ENCODE results near the gene SOWAHA.

DNA sequence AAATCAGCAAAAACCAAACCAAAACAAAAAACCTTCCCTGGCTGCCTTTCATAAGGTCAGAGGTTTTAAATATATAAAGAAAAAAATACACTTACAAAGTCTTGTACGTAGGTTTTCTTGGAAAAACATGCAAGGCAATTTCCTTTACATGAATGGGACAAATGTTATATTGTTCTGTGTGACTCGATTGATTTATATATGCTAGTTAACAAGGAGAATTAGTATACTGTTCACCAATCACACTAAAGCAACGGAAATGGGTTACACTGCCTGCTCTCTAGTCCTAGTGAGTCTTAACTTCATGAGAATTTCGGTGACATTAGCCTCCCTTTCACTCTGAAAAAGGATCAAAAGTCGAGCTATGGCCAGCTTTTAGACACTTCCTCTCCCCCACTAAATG, 47.6 kb downstream of the SOWAHA start:
- TF ChIP-seq, protein P1, sequence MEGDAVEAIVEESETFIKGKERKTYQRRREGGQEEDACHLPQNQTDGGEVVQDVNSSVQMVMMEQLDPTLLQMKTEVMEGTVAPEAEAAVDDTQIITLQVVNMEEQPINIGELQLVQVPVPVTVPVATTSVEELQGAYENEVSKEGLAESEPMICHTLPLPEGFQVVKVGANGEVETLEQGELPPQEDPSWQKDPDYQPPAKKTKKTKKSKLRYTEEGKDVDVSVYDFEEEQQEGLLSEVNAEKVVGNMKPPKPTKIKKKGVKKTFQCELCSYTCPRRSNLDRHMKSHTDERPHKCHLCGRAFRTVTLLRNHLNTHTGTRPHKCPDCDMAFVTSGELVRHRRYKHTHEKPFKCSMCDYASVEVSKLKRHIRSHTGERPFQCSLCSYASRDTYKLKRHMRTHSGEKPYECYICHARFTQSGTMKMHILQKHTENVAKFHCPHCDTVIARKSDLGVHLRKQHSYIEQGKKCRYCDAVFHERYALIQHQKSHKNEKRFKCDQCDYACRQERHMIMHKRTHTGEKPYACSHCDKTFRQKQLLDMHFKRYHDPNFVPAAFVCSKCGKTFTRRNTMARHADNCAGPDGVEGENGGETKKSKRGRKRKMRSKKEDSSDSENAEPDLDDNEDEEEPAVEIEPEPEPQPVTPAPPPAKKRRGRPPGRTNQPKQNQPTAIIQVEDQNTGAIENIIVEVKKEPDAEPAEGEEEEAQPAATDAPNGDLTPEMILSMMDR (IDR thresholded peaks at IDR 0.05), result no peak
- no peak for TF ChIP-seq EZH2phosphoT487 (IDR thresholded peaks at IDR 0.05)
- no peak for TF ChIP-seq EZH2 (IDR thresholded peaks at IDR 0.05)
